ENCODE results near the gene DUSP5.
"Not testable (repeated sequence)": the region's sequence is repeated elsewhere in the genome, so short reads cannot be mapped to it uniquely, and the experiment has no call there.

Gene DUSP5, protein sequence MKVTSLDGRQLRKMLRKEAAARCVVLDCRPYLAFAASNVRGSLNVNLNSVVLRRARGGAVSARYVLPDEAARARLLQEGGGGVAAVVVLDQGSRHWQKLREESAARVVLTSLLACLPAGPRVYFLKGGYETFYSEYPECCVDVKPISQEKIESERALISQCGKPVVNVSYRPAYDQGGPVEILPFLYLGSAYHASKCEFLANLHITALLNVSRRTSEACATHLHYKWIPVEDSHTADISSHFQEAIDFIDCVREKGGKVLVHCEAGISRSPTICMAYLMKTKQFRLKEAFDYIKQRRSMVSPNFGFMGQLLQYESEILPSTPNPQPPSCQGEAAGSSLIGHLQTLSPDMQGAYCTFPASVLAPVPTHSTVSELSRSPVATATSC

DNA sequence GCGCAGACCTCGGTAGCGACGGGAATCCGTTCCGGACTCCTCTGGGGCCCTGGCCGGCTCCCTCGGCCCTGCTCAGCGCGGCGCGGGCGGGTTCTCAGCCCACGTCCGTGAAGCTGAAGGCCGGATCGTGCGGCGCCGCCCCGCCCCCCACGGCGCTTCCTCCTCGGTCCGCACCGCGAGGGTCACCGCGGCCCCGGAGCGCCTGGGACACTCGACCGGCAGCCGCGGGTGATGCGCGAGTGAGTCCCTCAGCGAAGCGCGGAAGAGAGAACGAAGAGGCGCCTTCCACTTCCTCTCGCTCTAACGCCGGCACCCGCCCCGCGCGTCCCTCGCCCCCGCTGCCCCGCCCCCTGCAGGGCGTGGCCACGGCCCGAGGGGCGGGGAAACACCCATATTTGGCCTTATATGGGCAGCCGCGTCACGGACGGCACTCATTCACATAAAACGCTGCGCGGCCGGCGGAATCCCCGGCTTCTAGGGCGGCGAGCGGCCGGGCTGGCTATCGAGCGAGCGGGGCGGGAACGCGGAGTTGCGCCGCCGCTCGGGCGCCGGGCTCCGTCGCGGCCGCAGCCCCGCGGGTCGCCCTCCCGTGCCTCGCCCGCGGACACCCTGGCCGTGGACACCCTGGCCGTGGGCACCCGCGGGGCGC, at the start of gene DUSP5:
Gene DUSP5 (plus strand): TSS at position 470 of the 649 bp plus-strand sequence. CDS start 215 bp downstream, outside the sequence.
- peak; percentile 91 for DNase-seq

DNA sequence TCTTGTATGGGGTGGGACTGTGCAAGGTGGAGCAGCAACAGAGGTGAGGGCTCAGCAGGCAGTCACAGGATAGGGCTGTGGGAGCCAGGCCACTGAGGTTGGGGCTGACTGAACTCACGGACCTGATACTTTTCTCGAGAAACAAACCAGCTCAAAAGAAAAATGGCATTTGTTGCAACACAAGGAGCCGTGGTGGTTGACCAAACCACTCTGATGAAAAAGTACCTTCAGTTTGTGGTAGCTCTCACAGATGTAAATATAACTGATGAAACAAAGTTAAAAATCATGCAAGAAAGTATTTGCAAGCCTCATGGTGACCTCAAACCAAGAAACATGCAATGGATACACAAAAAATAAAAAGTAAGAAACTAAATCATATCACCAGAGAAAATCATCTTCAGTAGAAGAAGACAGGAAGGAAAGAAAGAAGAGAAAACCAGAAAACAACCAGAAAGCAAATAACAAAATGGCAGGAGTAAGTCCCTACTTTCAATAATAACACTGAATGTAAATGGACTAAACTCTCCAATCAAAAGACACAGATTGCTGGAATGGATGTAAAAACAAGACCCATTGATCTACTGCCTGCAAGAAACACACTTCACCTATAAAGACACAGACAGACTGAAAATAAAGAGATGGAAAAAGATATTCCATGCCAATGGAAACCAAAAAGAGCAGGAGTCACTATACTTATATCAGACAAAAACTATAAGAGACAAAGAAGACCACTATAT, 48.9 kb upstream of the DUSP5 start:
- DNase-seq = no peak

DNA sequence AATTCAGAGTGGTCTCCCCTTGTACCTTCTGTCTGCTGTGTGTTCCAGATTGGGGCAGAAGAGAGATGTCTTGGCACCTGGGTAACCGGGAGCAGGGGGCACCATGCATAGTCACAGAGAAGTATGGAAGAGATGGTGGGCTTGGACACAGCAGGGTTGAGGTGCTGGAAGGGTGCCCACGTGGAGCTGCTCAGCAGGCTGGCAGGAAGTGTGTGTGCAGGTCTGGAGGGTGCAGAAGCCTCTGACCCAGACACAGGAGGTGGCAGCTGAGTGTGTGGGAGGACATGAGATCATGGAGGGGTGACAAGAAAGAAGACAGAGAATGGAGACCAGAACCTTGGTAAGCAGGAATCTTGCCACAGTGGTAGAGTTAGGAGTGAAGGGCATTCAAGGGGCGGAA, 42.3 kb upstream of the DUSP5 start:
- DNase-seq = no peak

DNA sequence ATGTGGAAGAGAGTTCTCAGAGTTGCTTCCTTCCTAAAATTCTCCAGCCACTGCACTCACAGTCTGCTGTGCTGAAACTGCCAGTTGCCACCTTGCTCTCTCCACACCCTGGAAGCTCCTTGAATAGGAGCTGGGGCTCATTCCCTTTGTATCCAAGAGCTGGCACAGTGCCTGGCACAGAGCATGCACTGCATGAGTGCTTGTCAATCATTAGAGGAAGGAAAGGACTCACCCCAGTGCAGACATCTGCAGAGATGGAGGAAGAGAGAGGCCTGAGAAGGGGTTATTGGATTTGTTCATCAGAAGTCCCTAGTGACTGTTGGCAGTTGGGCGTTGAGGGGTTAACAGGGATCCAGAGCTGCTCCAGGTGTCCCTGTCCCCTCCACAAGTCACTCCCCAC, 41.7 kb upstream of the DUSP5 start:
- DNase-seq = no peak

DNA sequence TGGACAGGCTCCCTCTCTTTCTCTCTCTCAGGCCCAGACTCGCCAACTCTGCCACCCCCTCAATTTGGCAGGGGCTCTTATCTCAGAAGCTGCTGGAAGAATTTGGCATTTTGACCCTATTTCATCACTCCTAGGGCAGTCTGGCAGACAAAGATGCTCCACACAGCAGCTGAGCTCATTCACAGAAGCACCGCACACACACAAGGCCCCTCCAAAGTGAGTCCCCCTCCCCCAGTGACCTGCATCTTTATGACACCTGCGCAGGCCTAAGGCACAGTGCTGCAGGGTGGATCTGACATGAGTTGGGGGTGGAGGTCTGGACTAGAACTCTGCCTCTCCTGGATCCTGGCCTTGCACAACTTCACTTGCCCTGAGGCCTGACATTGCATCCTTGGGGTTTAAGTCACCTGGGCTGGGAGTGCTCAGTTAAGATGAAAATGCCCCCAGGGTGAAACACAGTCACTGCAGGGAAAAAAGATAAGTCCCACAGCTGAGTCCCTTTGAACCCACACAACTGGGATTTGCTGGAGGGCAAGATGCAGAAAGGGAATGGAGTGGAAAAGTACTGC, 41.1 kb upstream of the DUSP5 start:
- DNase-seq = no peak

DNA sequence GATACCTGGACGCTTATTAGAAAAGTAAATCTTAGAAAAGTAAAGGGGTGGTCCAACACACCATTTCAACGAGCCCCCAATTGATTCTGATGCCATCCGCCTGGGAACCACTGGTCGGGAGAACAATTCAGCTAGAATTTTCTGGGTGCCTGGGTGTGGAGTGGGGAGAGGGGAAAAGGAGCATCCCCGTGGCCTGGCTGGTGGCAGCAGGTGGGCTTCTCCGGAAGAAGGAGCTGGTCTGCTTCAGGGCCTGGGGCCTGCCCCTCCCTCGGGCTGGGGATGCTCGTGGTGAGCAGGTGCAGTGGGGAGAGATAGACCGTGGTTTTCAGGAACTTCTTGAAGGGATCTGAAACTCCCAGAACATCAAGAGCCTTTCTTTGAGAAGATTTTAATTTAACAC, 39.9 kb upstream of the DUSP5 start:
- no peak for DNase-seq

DNA sequence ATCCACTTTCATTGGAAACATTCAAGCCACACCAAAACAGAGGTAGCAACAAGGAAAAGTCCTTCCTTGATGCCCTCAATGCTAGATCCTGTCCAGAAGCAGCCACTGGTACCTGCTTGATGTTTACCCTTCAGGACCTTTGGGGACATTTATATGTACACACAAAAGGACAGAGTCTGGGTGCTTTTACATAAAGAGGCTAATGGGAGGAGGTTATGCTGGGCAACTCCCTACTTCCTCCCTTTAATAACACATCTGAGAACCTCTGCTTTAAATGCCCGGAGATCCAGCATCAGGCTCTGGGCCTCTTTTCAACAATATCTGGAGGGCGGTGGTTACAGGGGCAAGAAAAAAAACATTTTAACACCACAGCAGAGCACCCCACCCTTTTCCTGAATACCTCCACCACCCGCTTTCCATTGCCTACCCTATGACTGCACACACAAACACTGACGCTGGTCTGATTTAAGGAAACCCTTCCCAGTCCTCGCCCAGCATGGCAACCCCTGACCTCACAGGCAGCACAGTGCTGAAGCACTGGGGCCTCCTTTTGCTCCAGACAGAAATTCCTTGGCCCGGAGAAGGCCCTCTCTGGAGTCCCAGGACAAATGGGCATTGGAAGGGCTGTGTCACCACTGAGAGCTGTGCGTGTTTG, 39.3 kb upstream of the DUSP5 start:
- no peak for DNase-seq

DNA sequence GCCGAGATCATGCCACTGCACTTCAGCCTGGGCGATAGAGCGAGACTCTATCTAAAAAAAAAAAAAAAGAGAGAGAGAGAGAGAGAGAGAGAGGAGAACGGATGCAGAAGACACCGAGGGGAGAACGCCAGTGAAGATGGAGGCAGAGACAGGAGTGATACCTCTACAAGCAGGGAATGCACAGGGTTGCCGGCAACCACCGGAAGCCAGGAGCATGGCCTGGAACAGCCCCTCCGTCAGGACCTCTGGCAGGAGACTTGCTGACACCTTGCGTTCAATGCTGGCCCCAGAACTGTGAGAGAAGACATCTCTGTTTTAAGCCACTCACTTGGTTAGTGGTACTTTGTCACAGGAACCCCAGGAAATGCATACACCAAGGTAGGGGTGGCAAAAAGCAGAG, 38.1 kb upstream of the DUSP5 start:
- no peak for DNase-seq

DNA sequence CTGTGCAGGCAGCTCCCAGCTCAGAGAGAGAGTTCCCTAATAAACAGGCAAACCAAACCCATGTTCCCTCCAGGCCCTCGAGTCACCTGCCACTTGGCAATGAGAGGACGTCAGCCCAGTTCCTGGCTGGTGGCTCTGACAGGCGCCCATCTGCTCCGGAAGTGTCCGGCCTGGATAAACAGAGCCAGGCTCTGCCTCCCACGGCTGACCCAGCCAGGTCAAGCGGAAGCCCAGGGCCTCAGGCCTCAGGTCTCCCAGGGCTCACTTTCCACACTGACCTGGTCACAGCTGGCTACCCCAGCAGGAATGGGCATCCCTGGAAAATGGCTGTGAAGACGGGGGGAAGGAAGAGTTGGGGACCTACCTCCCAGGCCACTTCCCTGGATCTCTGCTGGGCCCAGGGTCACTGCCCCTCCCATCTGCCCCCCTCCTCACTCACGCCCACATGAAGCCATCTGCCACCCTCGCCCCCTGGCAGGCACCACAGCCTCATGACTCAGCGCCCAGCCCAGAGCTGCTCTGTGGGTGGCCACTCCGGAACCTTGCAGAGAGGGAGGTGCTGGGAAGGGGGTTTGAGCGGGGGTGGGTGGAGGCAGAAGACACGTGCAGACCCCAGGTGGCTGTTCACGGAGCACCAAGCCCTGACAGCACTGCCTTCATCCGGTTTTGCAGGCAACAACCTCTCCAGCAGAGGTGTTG, 37.4 kb upstream of the DUSP5 start:
- DNase-seq = peak; percentile 12

DNA sequence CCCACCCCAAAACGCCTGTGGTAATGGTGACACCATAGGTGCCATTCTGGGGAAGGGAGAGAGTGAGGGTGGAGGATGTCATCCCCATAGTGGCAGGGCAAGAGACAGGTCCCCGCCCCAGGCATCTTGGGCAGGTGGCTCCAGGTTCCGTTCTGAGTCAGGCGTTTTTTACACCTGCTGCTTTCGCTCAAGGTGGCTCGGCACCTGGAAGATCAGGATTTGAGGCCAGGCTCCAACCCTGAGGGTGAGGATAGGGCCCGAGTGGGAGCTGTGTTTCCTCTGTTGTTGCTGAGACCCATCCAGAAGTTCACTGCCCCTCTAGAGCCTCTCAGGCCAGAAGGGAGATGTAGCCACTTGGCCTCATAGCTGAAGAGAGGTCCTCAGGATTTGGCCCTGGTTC, 36.6 kb upstream of the DUSP5 start:
- no peak for DNase-seq

DNA sequence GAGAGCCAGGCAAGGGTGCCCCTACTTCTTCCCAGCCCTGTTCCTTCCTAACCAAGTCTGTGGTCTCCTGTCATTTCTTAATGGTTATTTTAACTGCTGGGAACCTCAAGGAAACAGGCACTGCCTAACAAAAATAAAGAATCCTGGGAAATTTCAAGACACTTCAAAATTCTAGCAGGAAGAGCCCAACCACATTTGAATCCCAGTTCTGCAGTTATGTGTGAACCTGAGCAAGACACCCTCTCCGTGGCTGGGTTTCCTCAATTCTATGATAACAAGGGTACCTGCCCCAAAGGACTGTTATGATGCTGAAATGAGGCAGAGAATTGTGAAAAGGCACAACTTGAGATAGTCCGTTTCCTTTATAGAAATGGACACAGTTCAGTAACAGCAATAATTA, 36.2 kb upstream of the DUSP5 start:
- DNase-seq = no peak

DNA sequence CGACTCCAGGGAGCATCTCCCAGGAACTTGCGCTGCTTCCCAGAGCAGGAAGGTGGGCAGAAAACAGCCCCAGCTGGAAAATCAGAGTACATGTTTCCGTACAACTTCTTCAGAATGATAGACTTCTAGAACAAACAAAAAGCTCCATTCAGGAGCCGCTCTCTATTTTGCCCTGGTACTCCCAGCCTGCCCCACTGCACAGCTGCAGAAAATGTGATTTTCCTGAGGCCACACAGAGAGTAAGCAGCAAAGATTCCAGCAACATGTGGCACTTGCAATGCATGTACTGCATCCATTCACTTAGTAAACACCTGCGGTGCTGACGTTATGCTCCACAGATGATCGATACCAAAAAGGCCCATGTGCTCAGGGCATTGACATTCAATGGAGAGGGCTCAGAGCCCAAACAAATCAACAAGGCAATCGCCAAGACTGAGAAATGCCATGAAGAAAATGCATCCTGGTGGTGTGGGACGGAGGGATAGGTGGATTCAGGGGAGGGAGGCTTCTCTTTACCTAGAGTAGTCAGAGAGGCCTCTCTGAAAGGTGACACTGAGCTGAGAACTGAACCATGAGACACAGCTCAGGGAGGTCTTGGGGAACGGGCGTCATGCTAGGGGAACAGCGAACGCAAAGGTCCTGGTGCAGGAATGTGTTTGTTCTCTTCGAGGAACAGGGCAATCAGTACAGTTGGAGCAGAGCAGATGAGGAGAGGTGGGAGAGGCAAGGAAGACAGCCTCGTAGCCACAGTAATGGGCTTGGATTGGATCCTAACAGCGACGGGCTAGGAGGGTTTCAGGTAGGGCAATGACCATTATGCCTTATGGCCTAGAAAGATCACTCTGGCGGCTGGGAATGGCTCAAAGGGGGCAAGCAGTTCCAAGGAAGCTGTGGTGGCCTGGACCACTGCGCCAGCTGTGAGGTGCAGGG, 35.3 kb upstream of the DUSP5 start:
- DNase-seq = no peak

DNA sequence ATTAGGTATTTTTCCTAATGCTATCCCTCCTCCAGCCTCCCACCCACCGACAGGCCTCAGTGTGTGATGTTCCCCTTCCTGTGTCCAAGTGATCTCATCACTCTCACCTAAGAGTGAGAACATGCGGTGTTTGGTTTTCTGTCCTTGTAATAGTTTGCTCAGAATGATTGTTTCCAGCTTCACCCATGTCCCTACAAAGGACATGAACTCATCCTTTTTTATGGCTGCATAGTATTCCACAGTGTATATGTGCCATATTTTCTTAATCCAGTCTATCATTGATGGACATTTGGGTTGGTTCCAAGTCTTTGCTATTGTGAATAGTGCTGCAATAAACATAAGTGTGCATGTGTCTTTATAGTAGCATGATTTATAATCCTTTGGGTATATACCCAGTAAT, 29.4 kb upstream of the DUSP5 start:
- not testable (repeated sequence) for DNase-seq

DNA sequence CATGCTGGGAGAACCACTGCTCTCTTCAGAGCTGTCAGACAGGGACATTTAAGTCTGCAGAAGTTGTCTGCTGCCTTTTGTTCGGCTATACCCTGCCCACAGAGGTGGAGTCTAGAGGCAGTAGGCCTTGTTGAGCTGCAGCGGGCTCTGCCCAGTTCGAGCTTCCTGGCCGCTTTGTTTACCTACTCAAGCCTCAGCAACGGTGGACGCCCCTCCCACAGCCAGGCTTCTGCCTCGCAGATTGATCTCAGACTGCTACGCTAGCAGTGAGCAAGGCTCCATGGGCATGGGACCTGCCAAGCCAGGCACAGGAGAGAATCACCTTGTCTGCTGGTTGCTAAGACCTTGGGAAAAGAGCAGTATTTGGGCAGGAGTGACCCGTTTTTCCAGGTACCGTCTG, 27.2 kb upstream of the DUSP5 start:
- not testable (repeated sequence) for DNase-seq

DNA sequence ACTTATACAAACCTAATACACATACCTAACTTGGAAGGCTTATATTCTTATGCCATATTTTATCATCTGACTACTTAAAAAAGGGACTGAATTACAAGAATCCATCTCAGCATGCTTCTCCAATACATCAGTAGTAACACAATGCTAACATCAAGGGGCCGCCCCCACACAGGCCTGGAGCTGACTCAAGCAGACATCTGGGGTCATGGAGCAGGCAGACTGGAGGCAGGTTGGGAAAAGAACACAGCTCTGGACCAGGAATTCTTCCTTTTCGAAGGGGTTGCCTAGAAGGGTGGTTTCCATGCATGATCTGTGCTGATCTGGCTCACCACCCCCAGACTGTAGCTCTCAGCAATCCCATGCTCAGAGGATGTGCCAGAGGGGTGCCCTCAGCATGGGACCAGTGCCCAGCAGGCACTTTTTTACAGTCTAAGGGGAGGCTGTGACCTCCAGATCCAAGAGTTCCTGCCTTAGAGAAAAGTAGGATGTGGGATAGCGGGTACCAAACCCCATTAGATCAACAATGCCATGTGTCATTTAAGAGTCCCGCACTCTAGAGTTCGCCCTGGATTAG, 26.1 kb upstream of the DUSP5 start:
- no peak for DNase-seq

DNA sequence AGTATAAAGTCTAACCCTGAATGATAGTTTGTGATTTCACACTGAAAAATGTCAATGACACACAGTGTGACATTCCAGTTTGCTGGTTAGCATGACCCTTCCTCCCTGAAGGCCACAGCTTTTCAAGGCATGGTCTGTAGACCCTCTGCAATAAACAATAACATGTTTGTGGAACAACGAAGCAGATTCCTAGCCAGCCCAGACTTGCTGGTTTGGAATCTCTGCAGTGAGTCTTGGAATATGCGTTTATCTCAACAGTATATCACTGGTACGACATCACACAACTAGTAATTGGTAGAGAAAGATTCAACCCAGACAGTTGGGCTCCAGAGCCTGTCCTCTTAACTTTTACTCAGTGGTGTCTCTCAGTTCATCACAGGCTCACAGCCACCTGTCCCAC, 23.7 kb upstream of the DUSP5 start:
- DNase-seq = no peak

DNA sequence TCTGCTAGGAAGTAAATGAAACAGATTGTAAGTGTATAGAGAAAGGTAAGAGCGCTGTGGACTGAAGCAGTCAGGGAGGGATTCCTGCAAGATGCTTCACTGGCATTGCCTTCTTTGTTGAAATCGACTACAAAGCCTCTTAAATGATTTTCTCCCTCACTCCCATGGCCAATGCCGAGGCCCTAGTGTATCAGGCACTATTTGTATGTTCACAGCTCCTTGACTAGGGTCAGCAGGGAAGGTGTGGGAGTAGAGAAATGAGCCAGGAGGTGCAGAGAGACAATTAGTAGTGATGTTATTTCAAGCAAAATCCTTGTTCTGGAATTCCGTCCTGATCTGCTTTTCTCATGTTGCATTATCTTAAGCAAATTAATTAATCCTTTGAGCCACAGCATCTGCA, 22.9 kb upstream of the DUSP5 start:
- DNase-seq = no peak

DNA sequence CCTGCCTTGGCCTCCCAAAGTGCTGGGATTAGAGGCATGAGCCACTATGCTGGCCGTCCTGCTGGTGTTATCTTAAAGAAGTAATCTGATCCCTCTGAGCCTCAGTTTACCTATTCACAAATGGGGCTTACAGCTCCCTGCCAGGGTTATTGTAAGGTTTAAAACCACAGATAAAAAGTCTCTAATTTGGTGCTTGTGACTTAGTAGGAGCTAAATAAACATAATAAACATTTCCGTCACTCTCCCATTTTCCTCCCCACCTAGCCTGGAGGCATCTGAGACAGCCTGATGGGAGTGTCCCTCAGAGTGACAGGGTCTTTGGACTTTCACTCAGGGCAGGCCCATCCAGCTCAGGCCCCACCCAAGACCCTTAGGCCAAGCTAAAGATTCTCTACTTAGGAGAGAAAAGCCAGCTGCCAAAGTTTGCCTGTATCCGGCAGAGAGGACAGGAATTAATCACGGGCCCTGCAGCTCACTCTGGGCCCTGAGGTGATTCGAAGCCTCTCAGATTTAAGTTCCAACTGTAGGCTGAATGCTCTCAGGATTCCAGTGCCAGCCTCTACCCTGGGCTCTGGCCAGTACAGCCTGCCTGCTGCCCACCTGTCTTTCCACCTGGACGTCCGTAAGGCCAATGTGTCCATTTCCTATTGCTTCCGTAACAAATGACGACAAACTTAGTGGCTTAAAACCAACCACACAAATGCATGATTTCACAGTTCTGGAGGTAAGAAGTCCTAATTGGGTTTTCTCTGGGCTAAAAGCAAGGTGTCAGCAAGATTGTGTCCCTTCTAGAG, 21.8 kb upstream of the DUSP5 start:
- DNase-seq = no peak

DNA sequence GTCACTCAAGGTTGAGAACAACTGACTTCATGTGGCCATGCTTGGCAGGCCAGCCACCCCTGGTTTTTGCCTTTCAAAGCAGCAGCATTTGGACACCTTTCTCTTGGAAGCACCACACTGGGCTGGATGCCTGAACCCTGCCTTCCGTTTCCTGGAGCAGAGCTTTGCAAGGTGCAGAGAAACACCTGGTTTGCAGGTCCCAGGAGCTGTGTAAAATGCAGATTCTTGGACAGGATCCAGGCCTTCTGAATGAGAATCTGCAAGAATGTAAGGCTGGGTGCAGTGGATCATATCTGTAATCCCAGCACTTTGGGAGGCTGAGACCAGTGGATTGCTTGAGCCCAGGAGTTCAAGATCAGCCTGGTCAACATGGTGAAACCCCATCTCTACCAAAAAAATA, 18.0 kb upstream of the DUSP5 start:
- peak; percentile 31 for DNase-seq

DNA sequence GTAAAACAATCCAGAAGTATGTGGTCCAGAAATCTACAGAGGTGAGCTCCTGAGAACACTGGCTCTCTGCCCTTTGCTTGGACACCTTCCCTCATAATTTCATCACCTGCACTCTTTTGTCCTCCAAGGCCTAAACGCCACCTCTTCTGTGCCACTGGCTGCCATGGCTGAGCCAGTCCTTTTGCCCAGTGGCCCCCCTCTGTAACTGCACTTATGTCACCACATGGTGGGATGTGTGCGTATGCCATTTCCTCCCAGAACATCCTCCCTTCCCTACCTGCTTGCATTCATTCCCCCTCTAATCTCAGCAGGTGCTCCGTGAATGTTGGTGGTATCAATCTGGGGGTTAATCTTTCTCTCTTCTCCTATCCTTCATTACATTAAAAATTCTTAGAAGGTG, 17.3 kb upstream of the DUSP5 start:
- DNase-seq = no peak

Data from DMS153 (cell line).